HPDE6-E6E7 (cell line): ENCODE measurements around the gene TRA2A.
"Not testable (repeated sequence)": the region's sequence is repeated elsewhere in the genome, so short reads cannot be mapped to it uniquely, and the experiment has no call there.

Experiments used
- DNase-seq: peaks from one replicate; pipeline ENCODE4 v3.0.0; 2011; ENCODE audit warnings: missing footprints; ENCODE audit errors: extremely low spot score

Gene TRA2A

DNA sequence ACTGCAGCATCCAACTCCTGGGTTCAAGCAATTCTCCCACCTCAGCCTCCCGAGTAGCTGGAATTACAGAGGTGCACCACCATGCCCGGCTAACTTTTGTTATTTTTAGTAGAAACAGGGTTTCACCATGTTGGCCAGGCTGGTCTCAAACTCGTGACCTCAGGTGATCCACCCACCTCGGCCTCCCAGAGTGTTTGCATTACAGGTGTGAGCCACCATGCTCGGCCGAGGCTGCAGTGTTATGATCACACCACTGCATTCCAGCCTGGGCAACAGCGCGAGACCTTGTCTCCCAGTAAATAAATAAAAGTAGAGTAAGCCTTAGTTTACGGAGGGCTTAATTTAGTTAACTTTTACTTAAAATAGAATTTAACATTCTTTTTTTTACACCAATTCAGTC lies 37.8 kb downstream of the TRA2A start:
- DNase-seq, result no peak

DNA sequence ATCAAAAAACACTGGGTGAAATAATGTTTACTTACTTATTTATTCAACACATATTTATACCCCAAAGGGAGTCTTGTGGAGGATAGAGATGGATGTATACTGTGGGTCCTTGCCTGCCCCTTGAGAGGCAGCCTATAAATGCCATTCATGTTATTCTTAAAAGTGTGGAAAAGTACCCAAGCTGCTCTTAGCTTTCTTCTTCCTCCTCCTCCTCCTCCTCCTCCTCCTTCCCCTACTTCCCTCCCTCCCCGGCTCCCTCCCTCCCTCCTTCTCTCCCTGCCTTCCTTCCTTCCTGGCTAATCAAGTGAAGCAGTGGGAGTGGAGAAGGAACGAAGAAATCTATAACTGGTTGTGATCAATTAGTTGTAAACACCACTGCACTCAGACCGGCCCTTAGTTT lies 40.3 kb downstream of the TRA2A start:
- DNase-seq, result no peak

DNA sequence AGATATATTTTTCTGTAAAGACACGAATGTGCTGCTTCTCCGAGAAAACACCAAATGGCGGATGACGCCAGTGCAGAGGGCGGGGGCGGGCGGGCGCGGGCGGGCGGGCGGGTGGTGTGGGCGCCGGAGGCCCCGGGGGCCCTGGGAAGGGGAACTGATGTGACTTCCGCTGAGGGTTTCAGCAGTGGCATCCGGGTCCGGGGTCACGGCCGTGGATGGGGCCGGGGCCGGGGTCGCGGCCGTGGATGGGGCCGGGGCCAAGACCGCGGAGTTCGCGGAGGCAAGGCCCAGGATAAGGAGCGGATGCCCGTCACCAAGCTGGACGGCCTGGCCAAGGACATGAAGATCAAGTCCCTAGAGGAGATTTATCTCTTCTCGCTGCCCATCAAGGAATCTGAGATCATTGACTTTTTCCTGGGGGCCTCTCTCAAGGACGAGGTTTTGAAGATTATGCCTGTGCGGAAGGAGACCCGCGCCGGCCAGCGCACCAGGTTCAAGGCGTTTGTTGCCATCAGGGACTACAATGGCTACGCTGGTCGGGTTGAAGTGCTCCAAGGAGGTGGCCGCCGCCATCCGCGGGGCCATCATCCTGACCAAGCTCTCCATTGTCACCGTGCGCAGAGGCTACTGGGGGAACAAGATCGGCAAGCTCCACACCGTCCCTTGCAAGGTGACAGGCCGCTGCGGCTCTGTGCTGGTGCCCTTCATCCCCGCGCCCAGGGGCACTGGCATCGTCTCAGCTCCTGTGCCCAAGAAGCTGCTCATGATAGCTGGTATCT lies 41.2 kb downstream of the TRA2A start:
- DNase-seq, result no peak

DNA sequence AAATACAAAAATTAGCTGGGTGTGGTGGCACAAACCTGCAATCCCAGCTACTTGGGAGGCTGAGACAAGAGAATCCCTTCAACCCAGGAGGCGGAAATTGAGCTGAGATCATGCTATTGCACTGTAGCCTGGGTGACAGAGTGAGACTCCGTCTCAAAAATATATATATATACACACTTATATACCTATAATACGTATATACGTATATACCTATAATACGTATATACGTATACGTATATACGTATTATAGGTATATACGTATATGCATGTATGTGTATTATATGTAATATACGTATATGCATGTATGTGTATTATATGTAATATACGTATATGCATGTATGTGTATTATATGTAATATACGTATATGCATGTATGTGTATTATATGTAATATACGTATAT lies 43.1 kb downstream of the TRA2A start:
- not testable (repeated sequence) for DNase-seq

DNA sequence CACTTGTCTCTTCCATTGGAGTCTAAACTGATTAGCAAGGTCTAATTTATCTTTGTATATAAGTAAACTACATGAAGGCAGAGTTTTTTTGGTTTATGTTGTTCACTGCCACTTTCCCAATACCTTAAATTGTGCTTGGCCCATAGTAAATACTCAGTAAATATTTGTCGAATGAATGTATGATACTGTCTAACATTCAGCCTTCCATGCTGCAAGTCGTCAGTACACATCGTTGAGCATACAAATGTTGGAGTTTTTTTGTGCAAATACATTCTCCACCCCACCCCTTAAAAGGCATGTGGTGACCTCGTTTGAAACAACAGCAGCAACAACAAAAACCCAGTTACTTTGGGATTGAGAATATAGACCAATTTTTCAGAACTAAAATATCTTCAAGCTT lies 44.1 kb downstream of the TRA2A start:
- DNase-seq, result no peak

DNA sequence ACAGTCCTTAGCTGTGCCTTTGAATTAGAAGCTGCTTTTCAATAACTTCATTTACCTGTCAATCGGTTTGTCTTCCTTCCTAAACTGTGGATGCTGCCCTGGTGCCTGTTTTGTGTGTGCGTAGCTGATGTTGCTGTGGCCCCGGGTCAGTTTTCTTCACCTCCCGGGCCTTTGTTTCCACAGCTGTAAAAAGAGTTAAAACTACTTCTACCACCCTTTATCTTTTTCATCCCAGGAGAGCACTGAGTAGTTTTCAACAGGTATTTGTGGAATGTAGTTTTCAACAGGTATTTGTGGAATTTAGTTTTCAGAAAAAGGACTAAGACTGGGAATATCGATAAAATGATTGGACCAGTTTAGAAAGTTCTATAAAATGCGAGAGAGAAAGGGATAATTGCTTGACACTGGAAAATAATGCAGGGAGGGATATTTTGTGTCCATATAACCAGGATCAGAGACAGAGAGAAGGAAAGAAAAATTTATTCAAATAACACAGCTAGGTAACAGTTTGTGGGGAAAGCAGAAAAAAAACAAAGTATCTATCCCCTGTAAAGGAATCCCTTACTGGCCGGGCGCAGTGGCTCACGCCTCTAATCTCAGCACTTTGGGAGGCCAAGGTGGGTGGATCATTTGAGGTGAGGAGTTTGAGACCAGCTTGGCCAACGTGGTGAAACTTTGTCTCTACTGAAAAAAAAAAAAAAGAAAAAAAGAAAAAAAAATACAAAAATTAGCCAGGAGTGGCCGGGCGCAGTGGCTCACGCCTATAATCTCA lies 45.6 kb downstream of the TRA2A start:
- no peak for DNase-seq

DNA sequence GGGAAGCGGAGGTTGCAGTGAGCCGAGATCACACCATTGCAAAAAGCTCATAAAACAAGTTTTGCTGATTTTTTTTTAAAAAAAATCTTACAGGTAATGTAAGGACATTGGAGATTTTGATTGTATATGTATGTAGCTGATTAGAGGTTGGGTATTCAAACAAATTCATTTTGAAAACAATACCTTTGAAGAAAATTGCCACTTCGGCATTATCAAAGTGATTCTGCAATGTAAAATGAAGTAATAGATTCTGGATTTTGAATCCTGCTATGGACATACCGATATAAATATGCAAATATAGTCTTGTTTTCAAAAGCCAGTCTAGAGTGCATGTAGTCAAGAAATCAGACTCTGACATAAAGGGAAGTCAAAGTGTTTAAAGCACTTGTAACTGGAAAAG lies 49.1 kb downstream of the TRA2A start:
- DNase-seq, result no peak

DNA sequence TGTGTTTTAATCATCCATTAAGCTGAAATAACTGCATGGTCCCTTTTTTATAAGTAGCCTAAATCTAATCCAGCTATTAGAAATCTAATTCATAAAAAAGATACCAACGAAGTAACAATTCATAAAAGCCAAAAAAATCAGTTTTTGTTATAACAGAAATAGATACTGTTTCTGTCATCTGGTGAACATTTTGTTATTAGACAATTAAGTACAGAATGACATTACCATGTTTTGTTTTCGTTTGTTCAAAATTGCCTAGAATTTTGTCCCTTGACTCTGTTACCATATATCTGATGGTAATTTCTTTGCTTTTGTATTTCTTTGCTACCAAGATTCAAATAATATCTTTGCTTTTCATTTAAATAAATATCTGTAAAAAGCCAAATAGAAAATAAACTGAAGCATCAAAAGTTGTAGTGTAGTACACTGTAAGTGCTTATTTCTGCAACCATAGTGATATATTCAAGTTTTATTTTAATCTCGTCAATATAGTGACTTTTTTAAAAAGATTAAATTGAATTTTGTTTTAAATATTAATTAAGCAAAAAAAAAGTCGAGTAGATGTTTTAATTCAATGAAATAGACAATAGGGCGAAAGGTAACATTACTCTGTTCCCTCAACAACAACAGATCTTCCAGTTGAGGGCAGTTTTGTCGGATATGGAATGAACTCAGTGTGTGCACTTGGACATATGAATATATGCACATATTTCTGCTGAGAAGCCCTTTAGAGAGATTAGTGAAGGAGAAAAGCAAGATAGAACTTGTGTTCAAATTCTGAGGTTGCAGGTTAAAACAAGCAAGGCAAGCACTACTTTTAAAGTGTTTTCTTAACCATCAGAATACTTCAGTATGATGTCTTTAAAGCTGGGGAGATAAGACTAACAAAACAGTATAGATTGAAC lies 53.6 kb downstream of the TRA2A start:
- no peak for DNase-seq

DNA sequence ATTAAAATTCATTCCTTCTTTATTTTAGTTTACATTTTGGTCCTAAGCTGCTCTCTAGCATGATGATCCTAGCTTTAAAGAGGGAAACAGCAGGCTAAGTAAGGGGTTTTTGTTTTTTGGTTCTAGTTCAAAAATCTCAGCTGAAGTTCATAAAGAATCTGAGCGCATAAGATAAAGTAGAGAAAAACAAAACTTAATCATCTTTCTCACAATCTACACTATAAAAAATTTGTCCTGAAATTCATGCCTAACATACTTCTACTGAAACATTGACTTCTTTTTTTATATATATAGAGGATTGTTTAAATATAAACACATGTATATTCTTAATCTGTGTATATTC lies 54.7 kb downstream of the TRA2A start:
- DNase-seq, result no peak

DNA sequence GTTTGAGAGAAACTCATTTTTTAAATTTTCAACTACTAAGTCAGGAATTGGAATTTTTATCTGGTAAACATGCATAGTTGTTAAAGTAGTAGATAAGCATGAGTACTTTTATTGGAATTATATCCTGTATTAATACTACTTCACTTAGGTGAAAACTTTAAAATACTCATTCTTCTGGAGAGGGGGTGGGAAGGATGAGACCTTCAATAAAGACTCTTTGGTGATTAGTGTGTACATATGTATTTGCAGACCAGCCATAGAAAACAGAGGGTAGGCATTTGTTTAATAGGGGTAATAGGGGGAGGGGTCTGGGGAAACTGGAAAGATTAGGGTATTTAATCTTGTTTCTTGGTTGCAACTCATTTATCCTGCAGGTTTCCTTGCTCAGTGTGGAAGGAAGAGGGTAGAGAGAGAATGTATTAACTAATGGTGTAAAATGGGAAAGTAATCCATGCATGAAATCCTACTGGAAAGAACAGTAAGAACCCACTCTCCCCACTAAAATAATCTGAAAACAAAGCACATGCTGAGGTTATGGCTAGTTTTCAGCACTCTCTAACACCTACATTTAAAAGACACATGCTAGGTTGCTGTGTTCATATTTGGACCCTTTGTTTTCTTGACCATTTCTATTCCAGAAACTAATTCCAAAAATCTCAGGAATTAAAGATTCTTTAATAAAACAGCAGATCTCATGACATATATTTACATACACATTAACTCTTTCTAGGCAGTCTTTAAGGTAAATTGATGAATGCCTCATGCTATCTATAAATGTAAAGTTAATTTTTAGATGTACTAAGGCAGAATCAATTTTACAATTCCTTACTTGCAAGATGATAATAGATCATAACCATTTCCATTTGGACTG lies 55.3 kb downstream of the TRA2A start:
- DNase-seq, result no peak

DNA sequence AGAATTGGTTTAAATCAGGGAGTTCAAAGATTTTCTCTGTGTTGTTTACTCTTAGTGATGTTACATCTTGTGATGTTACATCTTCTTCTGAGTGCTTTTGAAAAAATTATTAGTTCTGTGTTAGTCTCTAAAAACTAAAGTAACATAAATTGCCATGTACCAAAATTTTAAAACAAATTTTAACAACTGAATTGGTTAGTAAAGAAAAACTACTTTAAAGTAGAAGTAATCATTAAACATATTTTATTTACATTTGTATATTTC lies 56.3 kb downstream of the TRA2A start:
- no peak for DNase-seq

DNA sequence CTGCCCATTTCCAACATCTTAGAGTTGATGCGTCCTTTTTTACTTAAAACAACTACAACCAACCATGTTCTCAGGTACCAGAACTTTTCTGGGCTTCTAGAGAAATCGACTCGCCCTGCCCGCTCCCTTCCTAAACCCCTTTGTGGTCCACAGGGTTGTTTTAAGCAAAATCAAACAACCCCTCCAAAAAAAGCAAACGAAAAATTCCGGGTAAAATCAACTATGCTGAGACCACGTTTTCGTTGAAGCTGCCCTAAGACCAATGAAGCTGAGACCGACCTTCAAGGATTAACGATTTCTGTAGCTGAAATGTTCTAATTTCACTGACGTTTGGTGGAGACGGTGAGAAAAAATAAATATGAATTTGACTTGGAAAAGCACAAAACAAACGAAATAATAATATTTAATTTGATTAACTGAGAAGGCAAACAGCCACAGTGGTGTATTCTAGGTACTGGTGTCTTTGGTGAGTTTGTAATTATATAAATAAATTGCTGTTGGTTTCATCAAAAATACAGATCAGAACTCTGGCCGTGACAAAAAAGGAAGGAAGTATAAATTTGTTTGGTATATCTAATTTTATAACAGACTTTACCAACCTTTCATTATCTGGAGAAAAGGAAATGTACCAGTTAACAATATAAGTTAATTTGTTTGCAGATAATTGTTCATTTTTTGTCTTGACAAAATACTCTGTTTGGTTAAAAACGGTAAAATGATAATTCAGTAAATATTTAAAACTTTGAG lies 56.8 kb downstream of the TRA2A start:
- DNase-seq, result no peak

DNA sequence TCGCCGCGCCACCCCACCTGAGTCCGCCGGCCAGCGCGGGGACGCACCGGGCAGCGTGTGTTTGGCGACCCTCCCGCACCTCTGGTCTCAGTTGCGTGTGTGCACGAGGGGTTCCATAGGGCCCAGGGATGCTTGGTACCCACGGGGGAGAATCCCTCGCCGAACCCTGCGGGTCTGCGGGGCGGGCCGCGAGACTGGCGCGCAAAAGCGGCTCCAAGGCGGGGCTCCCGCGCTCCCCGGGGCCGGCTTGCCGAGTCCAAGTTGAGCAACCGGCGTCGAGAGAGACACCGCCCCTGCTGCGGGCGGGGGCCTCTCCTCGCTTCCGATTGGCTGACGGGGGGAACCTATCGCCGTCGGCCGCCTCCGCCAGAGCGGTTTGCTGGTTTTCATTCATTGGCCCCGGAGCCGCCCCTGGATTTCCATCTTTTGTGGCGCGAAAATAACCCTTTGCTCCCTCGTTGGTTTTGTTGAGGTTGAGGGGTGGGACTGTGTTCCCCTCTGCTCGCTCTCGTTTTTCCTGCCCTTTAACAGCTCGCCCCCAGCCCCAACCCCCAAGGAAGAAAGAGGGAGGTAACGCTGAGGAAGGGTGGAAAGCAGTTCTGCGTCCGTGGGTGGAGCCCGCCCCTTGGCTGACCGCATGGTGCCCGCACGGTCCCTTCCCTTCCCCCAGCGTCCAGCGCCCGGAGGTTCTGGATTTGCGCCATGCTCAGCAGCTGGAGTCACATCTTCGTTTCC lies 57.5 kb downstream of the TRA2A start:
- peak; percentile 87 for DNase-seq

DNA sequence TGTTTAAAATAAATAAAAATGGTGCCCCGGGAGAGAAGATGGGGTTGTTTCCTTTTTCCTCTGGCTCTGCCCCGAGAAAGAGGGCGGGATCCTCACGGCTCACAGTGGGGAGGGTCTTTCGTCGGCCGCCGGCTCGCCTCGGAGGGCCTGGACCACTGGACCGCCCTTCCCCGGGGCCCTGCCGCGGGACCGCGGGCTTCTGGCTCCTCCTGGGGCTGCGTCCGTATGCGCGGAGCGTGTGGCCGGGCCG lies 58.0 kb downstream of the TRA2A start:
- DNase-seq, result no peak

DNA sequence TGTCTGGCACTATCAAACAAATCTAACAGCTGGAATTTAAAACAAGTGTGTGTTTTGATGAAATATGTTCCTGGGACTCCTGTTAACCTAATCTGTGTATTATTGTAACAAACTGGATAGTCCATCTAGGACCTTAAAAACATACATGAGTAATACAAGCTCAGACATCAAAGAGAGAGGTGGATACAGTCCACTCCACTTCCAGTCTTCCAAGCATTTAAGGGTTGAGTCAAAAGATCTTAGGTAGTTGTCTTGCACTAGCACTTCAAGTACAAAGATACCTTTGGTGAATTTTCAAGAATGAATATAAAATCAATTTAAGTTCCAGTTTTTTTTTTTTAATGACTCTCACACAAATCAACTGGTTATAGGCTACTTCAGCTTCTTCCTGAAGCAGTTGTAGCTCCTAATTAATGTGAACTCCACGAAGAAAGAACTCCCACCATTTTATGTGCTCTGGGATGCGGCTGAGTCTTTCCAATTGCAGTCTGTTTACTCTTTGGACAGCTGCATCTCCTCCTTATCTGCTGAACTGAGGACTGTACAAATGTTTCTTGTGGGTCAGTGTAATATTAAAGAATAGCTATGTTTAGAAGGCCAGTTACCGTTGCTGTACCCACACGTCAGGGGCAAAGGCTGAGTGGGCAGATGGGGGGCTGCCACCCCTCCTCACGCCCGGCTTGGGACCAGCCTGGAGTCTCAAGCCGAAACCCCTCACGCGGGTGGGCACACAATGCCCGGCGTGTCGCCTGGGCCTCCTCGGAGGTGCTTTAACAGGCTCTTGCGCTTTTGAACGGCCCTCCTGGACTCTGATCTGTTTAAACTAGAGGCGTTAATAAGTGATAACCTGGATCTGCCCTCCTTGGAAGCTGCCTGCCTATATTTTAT lies 58.6 kb downstream of the TRA2A start:
- no peak for DNase-seq

DNA sequence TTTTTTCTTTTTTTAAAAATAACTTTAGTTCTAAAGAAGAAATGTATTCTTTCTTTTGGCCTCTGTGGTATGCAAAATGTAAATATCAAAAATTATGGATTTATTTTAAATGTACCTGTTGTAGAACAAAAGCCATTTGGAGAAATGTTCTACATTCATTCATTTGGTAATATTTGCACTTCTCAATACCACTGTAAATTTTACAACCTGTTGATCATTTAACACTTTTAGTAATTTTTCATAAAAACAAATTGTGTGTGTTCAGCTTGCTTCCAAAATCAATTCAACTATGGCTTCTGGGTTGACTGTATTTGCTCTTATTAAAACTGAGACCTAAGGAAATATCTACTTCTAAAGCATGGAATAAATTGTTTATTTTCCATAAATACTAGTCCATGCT lies 59.2 kb downstream of the TRA2A start:
- DNase-seq, result no peak

DNA sequence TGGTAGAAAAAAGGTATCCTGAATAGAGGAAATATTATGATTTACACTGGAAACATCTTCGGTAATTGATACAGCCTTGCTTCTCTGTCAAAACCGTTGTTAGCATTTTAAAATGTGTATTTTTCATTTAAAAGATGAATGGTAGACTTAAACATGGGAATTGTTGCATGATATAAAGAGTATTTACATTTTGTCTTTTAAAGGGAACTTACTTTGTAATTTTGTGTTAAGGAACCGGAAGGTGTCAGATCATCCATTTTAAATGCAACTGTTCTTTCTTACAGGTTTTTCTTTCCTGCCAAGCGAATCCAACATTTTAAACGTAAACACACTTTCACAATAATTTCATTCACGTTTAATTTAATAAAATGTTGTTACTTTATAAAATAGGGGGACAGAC lies 59.7 kb downstream of the TRA2A start:
- DNase-seq, result no peak

DNA sequence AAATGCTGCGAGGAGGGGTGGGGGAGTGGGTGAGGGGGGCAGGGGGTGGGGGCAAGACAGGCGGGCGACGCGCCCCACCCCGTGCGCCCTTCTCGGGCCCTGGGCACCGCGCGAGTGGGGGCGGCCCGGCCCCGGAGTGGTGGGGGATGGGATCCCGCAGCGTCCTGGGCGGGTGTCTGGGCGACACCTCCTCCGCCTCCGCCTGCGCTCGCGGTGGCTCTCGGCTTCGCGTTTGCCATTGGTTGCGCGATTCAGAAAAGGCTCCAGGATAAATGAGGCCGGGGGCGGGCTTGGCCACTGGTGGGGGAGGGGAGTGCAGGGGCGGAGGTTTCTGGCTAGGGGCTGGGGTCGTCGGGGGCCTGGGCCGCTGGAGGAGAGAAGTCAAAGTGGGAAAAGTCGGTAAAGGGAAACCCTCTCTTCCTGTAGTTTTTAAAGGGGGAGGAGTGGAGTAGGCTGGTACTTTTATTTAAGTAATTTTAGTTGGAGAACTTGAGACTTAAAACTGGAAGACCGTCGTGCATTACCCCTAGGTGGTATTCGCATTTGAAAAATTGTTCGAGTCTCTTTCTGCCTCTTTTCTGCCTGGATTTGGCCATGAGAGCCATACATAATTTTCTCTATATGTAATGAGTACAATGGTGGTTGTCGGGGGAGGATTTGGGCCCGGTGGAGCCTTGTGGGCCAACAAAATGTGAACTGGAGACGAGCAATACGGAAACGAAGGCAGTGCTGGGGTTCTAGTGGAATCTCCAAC lies 60.5 kb downstream of the TRA2A start:
- no peak for DNase-seq
